Smooth muscle cell (in vitro differentiated cells): ENCODE results near the gene SDK2. TPM values are rescaled to one million over a fixed set of nuclear protein-coding genes. Genes with fewer than 3 reads are reported as not detected.
A peak's percentile ranks its signal among the peaks of the same experiment; 100 is the strongest.

Source experiments
- DNase-seq: peaks from one replicate; lab custom pipeline; 2025; ENCODE audit not compliant: unreplicated experiment; lab: John Stamatoyannopoulos, UW
- H2AFZ ChIP-seq: fragments of 200-600 bp; sonication (generic); 2 replicates; pipeline ENCODE4 v1.6.0; 2016; ENCODE audit warnings: antibody characterized with exemption, low read depth, mild to moderate bottlenecking
- H3F3A ChIP-seq: fragments of 200-600 bp; sonication (generic); 2 replicates; pipeline ENCODE4 v1.6.0; 2017; ENCODE audit warnings: antibody characterized with exemption, low read depth
- H3K27ac ChIP-seq: fragments of 200-600 bp; sonication (generic); 2 replicates; pipeline ENCODE4 v1.5.1; 2016; ENCODE audit warnings: low read depth, mild to moderate bottlenecking
- H3K27me3 ChIP-seq: fragments of 200-600 bp; sonication (generic); 2 replicates; pipeline ENCODE4 v1.6.1; 2016; ENCODE audit warnings: low read depth, mild to moderate bottlenecking
- H3K36me3 ChIP-seq: fragments of 200-600 bp; sonication (generic); 2 replicates; pipeline ENCODE4 v1.5.1; 2016; ENCODE audit warnings: low read depth
- H3K4me1 ChIP-seq: fragments of 200-600 bp; sonication (generic); 2 replicates; pipeline ENCODE4 v1.5.1; 2016; ENCODE audit warnings: low read depth
- H3K4me2 ChIP-seq: fragments of 200-600 bp; sonication (generic); 2 replicates; pipeline ENCODE4 v1.6.0; 2016; ENCODE audit warnings: mild to moderate bottlenecking
- H3K4me3 ChIP-seq: fragments of 200-600 bp; sonication (generic); 2 replicates; pipeline ENCODE4 v1.5.1; 2016; ENCODE audit warnings: mild to moderate bottlenecking
- H3K79me2 ChIP-seq: fragments of 200-600 bp; sonication (generic); 2 replicates; pipeline ENCODE4 v1.6.0; 2016; ENCODE audit warnings: low read depth, mild to moderate bottlenecking
- H3K9ac ChIP-seq: fragments of 200-600 bp; sonication (generic); 2 replicates; pipeline ENCODE4 v1.6.0; 2016; ENCODE audit warnings: low read depth
- H3K9me3 ChIP-seq: fragments of 200-600 bp; sonication (generic); replicated peaks from 2 replicates; pipeline ENCODE4 v1.5.1; 2016; ENCODE audit warnings: low read depth
- H4K20me1 ChIP-seq: fragments of 200-600 bp; sonication (generic); 2 replicates; pipeline ENCODE4 v1.6.0; 2016; ENCODE audit warnings: low read depth
- WGBS: methylation state at CpG from one replicate; pipeline ENCODE4 v1.1.7; 2016; ENCODE audit warnings: low lambda C conversion rate; 5-methylcytosine and 5-hydroxymethylcytosine counted together
- polyA plus RNA-seq: library from polyadenylated mRNA; unstranded; fragments of >200 nt; fragmentation: Nextera tagmentation; extraction: Ambion mirVana; gene quantifications from 2 replicates; pipeline ENCODE4 v1.2.1, GENCODE V29; 2016
- total RNA-seq: library from RNA; depleted of rRNA; stranded (reverse); fragments of >200 nt; gene quantifications from 2 replicates; pipeline ENCODE4 v1.2.3, GENCODE V29; 2014
- TF ChIP-seq, protein P1 (sequence below): fragments of 200-600 bp; sonication (generic); IDR thresholded peaks from 2 replicates; pipeline ENCODE4 v1.5.1; 2017; ENCODE audit warnings: borderline replicate concordance, mild to moderate bottlenecking, antibody characterized with exemption; ENCODE audit not compliant: insufficient read depth, poor library complexity, severe bottlenecking

Gene SDK2
- total and polyA plus RNA-seq, 2 experiments from 2014 or later = 4.6 to 6.5 TPM

DNA sequence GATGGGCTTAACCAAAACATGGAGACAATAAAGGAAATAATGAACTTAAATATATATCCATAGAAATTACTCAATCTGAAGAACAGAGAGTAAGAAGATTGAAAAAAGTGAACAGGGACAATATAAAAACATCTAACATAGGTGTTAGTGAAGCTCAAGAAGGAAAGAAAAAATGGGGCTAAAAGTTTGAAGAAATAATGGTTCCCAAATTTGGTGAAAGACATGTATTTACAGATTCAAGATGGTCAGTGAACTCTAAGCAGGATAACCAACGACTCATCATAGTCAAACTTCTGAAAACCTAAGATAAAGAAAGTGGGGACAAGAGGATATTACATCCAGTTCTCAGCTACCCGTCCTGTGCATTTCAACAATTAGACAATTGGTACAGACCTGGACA lies 22.6 kb downstream of the SDK2 start:
- TF ChIP-seq, protein P1, sequence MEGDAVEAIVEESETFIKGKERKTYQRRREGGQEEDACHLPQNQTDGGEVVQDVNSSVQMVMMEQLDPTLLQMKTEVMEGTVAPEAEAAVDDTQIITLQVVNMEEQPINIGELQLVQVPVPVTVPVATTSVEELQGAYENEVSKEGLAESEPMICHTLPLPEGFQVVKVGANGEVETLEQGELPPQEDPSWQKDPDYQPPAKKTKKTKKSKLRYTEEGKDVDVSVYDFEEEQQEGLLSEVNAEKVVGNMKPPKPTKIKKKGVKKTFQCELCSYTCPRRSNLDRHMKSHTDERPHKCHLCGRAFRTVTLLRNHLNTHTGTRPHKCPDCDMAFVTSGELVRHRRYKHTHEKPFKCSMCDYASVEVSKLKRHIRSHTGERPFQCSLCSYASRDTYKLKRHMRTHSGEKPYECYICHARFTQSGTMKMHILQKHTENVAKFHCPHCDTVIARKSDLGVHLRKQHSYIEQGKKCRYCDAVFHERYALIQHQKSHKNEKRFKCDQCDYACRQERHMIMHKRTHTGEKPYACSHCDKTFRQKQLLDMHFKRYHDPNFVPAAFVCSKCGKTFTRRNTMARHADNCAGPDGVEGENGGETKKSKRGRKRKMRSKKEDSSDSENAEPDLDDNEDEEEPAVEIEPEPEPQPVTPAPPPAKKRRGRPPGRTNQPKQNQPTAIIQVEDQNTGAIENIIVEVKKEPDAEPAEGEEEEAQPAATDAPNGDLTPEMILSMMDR = no peak
- DNase-seq = no peak
- Histone ChIP-seq H2AFZ (no peak overlapping the region), H4K20me1 (peaks cover 6% of the 10 kb centered on the region), H3K4me1 (peaks cover 43% of the 10 kb centered on the region), H3F3A (peaks cover 8% of the 10 kb centered on the region), H3K27me3 (no peaks in the 10 kb centered on the region), H3K27ac (no peak overlapping the region), H3K9me3 (peaks cover 5% of the 10 kb centered on the region), H3K4me3 (no peak overlapping the region), H3K36me3 (no peaks in the 10 kb centered on the region), H3K79me2 (peaks cover 4% of the 10 kb centered on the region), H3K9ac (no peak overlapping the region), H3K4me2 (no peak overlapping the region)
- 91% methylated on average over 2 of the region's 2 CpGs for WGBS

DNA sequence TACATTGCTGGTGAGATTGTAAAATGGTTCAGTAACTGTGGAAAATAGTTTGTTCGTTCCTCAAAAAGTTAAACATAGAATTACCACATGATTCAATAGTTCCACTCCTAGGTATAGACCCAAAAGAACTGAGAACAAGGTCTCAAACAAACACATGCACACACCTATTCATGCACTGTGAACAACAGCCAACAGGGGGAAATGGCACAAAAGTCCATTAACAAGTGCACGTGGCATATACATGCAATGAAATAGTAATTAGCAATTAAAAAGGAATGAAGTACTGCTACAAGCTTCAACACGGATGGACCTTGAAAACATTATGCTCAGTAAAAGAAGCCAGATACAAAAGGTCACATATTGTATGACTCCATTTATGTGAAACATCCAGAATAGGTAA lies 23.8 kb downstream of the SDK2 start:
- WGBS = 92% methylated on average over 3 of the region's 3 CpGs
- Histone ChIP-seq H3K4me3 (no peak overlapping the region), H3K79me2 (peaks cover 4% of the 10 kb centered on the region), H4K20me1 (no peaks in the 10 kb centered on the region), H2AFZ (no peak overlapping the region), H3K9me3 (peaks cover 5% of the 10 kb centered on the region), H3F3A (peaks cover 15% of the 10 kb centered on the region), H3K36me3 (no peaks in the 10 kb centered on the region), H3K9ac (no peak overlapping the region), H3K4me1 (peaks cover 45% of the 10 kb centered on the region), H3K27ac (no peak overlapping the region), H3K27me3 (no peaks in the 10 kb centered on the region), H3K4me2 (no peak overlapping the region)
- no peak for DNase-seq
- TF ChIP-seq, protein P1 = no peak

DNA sequence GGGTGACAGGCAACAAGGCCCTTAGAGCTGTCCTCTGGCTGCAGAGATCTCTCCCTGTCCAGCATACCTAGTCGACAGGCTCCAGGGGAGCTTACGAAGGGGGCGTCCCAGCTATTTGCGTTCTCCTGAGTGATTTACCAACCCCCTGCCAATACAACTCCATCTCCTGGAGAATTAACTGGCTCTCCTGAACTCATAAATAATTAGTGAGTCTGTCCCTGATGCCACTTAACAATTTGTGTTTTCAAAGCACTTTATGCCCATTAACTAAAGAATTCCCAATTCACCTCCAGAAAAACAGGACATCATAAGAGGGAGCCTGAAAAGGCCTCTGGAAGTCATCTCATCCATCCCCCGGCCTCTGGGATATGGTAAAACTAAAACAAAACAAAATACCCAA lies 26.7 kb downstream of the SDK2 start:
- TF ChIP-seq, protein P1 = no peak
- Histone ChIP-seq H3K4me3 (no peak overlapping the region), H3K9ac (no peak overlapping the region), H3K36me3 (no peaks in the 10 kb centered on the region), H3K4me1 (peaks cover 50% of the 10 kb centered on the region), H3F3A (peaks cover 11% of the 10 kb centered on the region), H3K27me3 (no peaks in the 10 kb centered on the region), H3K79me2 (peaks cover 5% of the 10 kb centered on the region), H3K4me2 (no peak overlapping the region), H2AFZ (no peak overlapping the region), H4K20me1 (no peaks in the 10 kb centered on the region), H3K9me3 (peaks cover 5% of the 10 kb centered on the region), H3K27ac (no peak overlapping the region)
- WGBS = 81% methylated on average over 5 of the region's 5 CpGs
- no peak for DNase-seq

DNA sequence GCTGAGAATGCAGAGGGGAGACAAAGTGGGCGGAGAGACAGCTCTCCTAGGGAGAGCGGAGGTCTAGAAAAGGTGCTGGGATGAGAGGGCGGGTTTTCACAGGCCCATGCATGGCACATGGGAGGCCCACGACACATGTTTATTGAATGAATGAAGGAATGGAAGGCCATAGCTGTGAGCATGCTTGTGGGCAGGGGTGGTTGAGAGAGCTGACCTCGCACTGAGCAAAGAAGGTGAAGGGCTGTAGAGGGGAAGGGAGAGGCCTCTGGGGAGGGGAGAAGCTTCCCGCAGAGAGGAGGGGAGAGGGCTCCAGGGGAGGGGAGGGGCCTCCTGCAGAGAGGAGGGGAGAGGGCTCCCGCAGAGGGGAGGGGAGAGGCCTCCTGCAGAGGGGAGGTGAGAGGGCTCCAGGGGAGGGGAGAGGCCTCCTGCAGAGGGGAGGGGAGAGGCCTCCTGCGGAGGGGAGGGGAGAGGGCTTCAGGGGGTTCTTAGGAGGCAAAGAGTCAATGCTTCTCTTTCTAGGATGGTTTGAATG lies 27.3 kb downstream of the SDK2 start:
- Histone ChIP-seq H3K9me3 (peaks cover 5% of the 10 kb centered on the region), H2AFZ (no peak overlapping the region), H3F3A (peaks cover 11% of the 10 kb centered on the region), H3K9ac (no peak overlapping the region), H3K4me3 (no peak overlapping the region), H3K4me1 (peaks cover 55% of the 10 kb centered on the region), H4K20me1 (no peaks in the 10 kb centered on the region), H3K27ac (peak overlapping the region; percentile 70), H3K27me3 (no peaks in the 10 kb centered on the region), H3K4me2 (peak overlapping the region; percentile 41), H3K79me2 (peaks cover 7% of the 10 kb centered on the region), H3K36me3 (no peaks in the 10 kb centered on the region)
- WGBS = 80% methylated on average over 4 of the region's 8 CpGs
- TF ChIP-seq, protein P1 = no peak
- no peak for DNase-seq
